GM19099 (cell line): ENCODE measurements around the gene CFAP54.

Source experiments
- POLR2A ChIP-seq: IDR thresholded peaks from 3 replicates; pipeline ENCODE4 v1.6.1; 2011; ENCODE audit warnings: low read depth; ENCODE audit not compliant: insufficient read length; ENCODE audit errors: extremely low read depth

Gene CFAP54

GRCh38 chr12:96636895-96637294 is 147.5 kb downstream of the CFAP54 start:
- TF ChIP-seq POLR2A, result no peak

- no peak for TF ChIP-seq POLR2A
Measured at GRCh38 chr12:96648923-96649322, 159.5 kb downstream of the CFAP54 start.

- TF ChIP-seq POLR2A, result no peak
Measured at GRCh38 chr12:96652870-96653269, 163.5 kb downstream of the CFAP54 start.

GRCh38 chr12:96658075-96658474 is 168.7 kb downstream of the CFAP54 start:
- TF ChIP-seq POLR2A, result no peak

- TF ChIP-seq POLR2A, result no peak
Measured at GRCh38 chr12:96669786-96670185, 180.4 kb downstream of the CFAP54 start.

GRCh38 chr12:96670334-96670899 is 181.0 kb downstream of the CFAP54 start:
- TF ChIP-seq POLR2A, result no peak

- no peak for TF ChIP-seq POLR2A
Measured at GRCh38 chr12:96677363-96677762, 188.0 kb downstream of the CFAP54 start.

GRCh38 chr12:96687719-96688118 is 198.3 kb downstream of the CFAP54 start:
- no peak for TF ChIP-seq POLR2A

- no peak for TF ChIP-seq POLR2A
Measured at GRCh38 chr12:96698521-96698920, 209.1 kb downstream of the CFAP54 start.

GRCh38 chr12:96698965-96699364 is 209.6 kb downstream of the CFAP54 start:
- no peak for TF ChIP-seq POLR2A

GRCh38 chr12:96701856-96702255 is 212.5 kb downstream of the CFAP54 start:
- TF ChIP-seq POLR2A, result no peak

- TF ChIP-seq POLR2A, result no peak
Measured at GRCh38 chr12:96710127-96710745, 220.9 kb downstream of the CFAP54 start.

GRCh38 chr12:96711364-96711763 is 222.0 kb downstream of the CFAP54 start:
- no peak for TF ChIP-seq POLR2A

- no peak for TF ChIP-seq POLR2A
Measured at GRCh38 chr12:96714199-96714598, 224.8 kb downstream of the CFAP54 start.

- TF ChIP-seq POLR2A, result no peak
Measured at GRCh38 chr12:96719660-96720362, 230.4 kb downstream of the CFAP54 start.

- TF ChIP-seq POLR2A, result no peak
Measured at GRCh38 chr12:96720363-96720705, 231.0 kb downstream of the CFAP54 start.
